CD4-positive, alpha-beta T cell treated with Interleukin-6 at 100 ng/mL for 8 hours (primary cell): ENCODE measurements around the gene VPS4A.

Experiments used
- DNase-seq: peaks from one replicate; pipeline ENCODE4 v3.0.0-alpha.2; 2020; ENCODE audit warnings: mixed read lengths, low spot score

The VPS4A gene

GRCh38 chr16:69366431-69366830 lies 55.3 kb downstream of the VPS4A start:
- DNase-seq: no peak

DNA sequence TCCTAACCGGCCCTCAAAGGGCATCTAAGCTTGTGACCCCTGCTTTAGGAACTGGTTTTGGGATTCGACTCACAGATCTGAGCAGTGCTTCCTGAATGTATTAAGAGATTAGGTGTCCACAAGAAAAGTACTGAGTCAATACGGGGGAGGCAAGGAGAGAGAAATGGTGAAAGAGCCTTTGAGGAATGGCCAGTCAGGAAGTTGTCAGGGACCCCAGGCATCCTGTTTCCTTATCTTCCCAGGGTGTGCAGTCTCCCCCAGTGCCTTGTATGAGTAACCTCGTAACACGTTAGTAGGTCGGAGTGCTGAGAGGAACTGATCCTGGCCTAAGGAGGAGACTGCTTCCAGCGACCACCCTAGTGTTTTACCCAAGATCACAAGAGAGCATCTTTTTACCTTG lies 56.8 kb downstream of the VPS4A start:
- no peak for DNase-seq

DNA sequence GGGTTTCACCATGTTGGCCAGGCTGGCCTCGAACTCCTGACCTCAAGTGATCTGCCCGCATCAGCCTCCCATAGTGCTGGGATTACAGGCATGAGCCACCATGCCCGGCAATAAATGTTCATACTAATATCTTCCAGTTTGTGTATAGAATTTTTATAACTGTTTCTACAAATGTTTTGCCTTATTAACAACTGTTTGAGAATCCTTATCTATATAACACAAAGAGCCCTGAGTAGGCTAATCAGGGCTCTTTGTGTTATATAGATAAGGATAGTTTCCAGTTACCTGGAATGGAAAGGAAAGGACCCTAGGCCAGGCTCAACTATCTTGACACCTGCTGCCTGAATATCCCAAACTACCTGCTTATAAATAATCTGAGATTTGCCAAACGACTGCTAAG lies 57.7 kb downstream of the VPS4A start:
- no peak for DNase-seq

DNA sequence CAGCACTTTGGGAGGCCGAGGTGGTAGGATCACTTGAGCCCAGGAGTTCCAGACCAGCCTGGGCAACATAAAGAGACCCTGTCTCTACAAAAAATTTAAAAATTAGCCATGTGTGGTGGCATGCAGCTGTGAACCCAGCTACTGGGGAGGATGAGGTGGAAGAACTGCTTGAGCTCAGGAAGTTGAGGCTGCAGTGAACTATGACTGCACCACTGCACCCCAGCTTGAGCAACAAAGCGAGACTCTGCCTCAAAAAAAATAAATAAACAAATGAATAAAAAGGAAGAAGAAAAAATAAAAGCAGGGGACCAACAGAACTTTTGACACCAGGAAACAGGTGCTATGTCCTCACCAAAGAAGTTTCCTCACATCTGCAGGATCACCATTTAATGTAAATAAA lies 60.4 kb downstream of the VPS4A start:
- no peak for DNase-seq

GRCh38 chr16:69373019-69373418 lies 61.9 kb downstream of the VPS4A start:
- no peak for DNase-seq
